MCF 10A (cell line): ENCODE results near the gene SYNE3. TPM values are rescaled to one million over a fixed set of nuclear protein-coding genes. Genes with fewer than 3 reads are reported as not detected.
A peak's percentile ranks its signal among the peaks of the same experiment; 100 is the strongest.

ENCODE experiments used
- BruUV-seq: library from RNA; stranded (reverse); fragments of 400-500 nt; replicated peaks from 2 replicates; lab custom pipeline; 2021; lab: Mats Ljungman, UMichigan
- CTCF ChIA-PET: fragments of 300-600 bp; sonication (Branson Sonifier 250); formaldehyde crosslinking; extraction: SDS; loops from one replicate; lab custom pipeline; 2021; ENCODE audit warnings: antibody characterized with exemption, inconsistent platforms; lab: Yijun Ruan, JAX
- POLR2A ChIA-PET: fragments of 300-600, 350-650 bp; sonication (Branson Sonifier 250); formaldehyde crosslinking; extraction: SDS; loops from one replicate; lab custom pipeline; 2020; ENCODE audit warnings: antibody characterized with exemption, inconsistent platforms; lab: Yijun Ruan, JAX
- DNase-seq: peaks from one replicate; pipeline ENCODE4 v3.0.0-alpha.2; 2018; ENCODE audit not compliant: unreplicated experiment
- H3K27ac Mint-ChIP-seq: one replicate; pipeline ENCODE4 v1.8.0; 2022; ENCODE audit warnings: mild to moderate bottlenecking, low read depth, mixed read lengths; ENCODE audit not compliant: unreplicated experiment
- H3K27me3 Mint-ChIP-seq: one replicate; pipeline ENCODE4 v1.8.0; 2022; ENCODE audit warnings: mixed read lengths; ENCODE audit not compliant: insufficient read depth, unreplicated experiment
- H3K36me3 Mint-ChIP-seq: one replicate; pipeline ENCODE4 v1.8.0; 2022; ENCODE audit warnings: mild to moderate bottlenecking, moderate library complexity, mixed read lengths; ENCODE audit not compliant: insufficient read depth, unreplicated experiment
- H3K4me1 Mint-ChIP-seq: one replicate; pipeline ENCODE4 v1.8.0; 2022; ENCODE audit warnings: mixed read lengths; ENCODE audit not compliant: insufficient read depth, unreplicated experiment
- H3K4me3 Mint-ChIP-seq: one replicate; pipeline ENCODE4 v1.8.0; 2022; ENCODE audit warnings: mild to moderate bottlenecking, moderate library complexity, mixed read lengths; ENCODE audit not compliant: unreplicated experiment
- H3K9me3 Mint-ChIP-seq: one replicate; pipeline ENCODE4 v1.8.0; 2022; ENCODE audit warnings: mixed read lengths; ENCODE audit not compliant: unreplicated experiment
- CTCF ChIP-seq: fragments of 200-600 bp; IDR thresholded peaks from one replicate; pipeline ENCODE4 v1.8.0; 2022; ENCODE audit warnings: antibody characterized with exemption, mild to moderate bottlenecking; ENCODE audit not compliant: unreplicated experiment
- intact Hi-C: fragments of 100-400 bp; cut with micrococcal nuclease; formaldehyde crosslinking; loops from 2 replicates; pipeline ENCODE4 v1.14.1; 2022
- total RNA-seq: library from RNA; stranded (reverse); gene quantifications from 2 replicates; pipeline ENCODE4 v1.2.3, GENCODE V29; 2022

Gene SYNE3
- total RNA-seq, 1 experiment from 2014 or later = 9.5 TPM

- CTCF ChIA-PET = interaction anchor here (1.0 to 3.0 kb wide), 3 partner anchors 31 to 47 kb away, joined by 3 to 9 read pairs (median 6); no protein-coding TSS in a partner anchor
- H3K27ac Mint-ChIP-seq = peak overlapping the region; percentile 71
These were observed 27.0 kb downstream of the SYNE3 start for GRCh38 chr14:95489214-95490137.

DNA sequence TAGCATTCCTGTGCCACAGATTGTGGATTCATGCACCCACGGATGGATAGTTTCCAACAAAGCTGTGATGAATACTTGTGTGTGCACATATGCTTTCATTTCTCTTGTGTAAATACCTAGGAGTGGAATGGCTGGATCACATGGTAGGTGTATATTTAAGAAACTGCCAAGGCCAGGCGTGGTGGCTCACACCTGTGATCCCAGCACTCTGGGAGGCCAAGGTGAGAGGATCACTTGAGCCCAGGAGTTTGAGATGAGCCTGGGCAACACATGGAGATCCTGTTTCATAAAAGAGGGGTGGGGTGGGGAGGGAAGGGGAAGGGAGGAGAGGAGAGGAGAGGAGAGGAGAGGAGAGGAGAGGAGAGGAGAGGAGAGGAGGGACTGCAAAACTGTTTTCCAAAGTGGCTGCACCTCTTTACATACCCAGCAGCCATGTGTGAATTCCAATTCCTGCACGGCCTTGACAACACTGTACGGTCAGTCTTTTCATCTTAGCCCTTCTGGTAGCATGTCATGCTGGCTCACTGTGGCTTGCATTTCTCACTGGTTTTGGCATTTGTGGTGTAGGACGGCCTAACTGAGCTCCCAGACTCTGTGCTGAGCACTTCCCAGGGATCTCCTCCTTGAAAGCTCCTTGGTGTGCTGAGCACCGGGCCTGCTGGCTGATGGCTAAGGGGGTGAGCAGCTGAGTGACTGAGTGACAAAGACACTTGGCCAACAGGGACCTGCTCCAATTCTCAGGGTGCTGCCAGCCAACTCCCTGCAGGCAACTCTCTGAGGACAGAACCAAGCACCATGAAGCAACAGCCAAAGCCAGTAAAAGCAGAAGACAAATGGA is 27.9 kb downstream of the SYNE3 start:
- Mint-ChIP-seq H3K27ac (peak overlapping the region; percentile 71), H3K4me1 (peaks cover 23% of the 10 kb centered on the region), H3K27me3 (no peaks in the 10 kb centered on the region), H3K36me3 (no peaks in the 10 kb centered on the region), H3K4me3 (no peak overlapping the region), H3K9me3 (no peaks in the 10 kb centered on the region)
- ChIA-PET CTCF (interaction anchor here (1.0 to 1.5 kb wide), 2 partner anchors 30 to 46 kb away, joined by 3 to 6 read pairs; no protein-coding TSS in a partner anchor), POLR2A (interaction anchor here (0.5 to 1.2 kb wide), 3 partner anchors 16 to 24 kb away, joined by 3 to 5 read pairs (median 5); no protein-coding TSS in a partner anchor)
- DNase-seq = peak; percentile 24
- BruUV-seq = no TSS peak
- intact Hi-C loops = no loop called here
- no peak for TF ChIP-seq CTCF

More at GRCh38 chr14:95489214-95490137, 27.0 kb downstream of the SYNE3 start:
- Mint-ChIP-seq H3K4me3 (no peak overlapping the region), H3K9me3 (no peaks in the 10 kb centered on the region), H3K36me3 (no peaks in the 10 kb centered on the region), H3K4me1 (peaks cover 20% of the 10 kb centered on the region), H3K27me3 (no peaks in the 10 kb centered on the region)
- TF ChIP-seq CTCF = no peak
- peak; percentile 42 for DNase-seq
- intact Hi-C loops = no loop called here
- no TSS peak for BruUV-seq
- POLR2A ChIA-PET = interaction anchor here (0.5 to 1.9 kb wide), 4 partner anchors 15 to 46 kb away, joined by 3 to 7 read pairs (median 5); partner anchors contain the start of gene GLRX5

DNA sequence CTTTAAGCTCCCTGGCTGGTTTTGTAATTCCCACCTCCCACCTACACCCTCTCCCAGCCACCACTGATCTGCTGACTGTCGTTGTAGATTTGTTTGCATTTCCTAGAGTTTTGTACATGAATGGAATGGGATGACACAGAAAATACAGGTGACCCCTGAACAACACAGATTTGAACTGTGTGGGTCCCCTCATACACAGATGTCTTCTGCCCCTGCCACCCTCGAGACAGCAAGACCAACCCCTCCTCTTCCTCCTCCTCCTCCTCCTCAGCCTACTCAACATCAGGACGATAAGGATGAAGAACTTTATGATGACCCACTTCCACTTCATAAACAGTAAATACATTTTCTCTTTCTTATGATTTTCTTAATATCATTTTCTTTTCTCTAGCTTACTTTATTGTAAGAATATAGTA is 28.8 kb downstream of the SYNE3 start:
- peak overlapping the region; percentile 25 for H3K27ac Mint-ChIP-seq
- no peak for DNase-seq
- no peaks in the 10 kb centered on the region for H3K9me3 Mint-ChIP-seq
- peaks cover 31% of the 10 kb centered on the region for H3K4me1 Mint-ChIP-seq
- H3K36me3 Mint-ChIP-seq = no peaks in the 10 kb centered on the region
- no TSS peak for BruUV-seq
- H3K4me3 Mint-ChIP-seq = no peak overlapping the region
- POLR2A ChIA-PET = no interaction called here
- CTCF ChIA-PET = interaction anchor here (0.6 kb wide), 1 partner anchor 29 kb away, joined by 3 read pairs; no protein-coding TSS in a partner anchor
- TF ChIP-seq CTCF = no peak
- H3K27me3 Mint-ChIP-seq = no peaks in the 10 kb centered on the region
- intact Hi-C loops = no loop called here
